Measurements from ENCODE around the gene KIAA0586. TPM values are rescaled to one million over a fixed set of nuclear protein-coding genes. Genes with fewer than 3 reads are reported as not detected.

Gene KIAA0586
- total RNA-seq, 1 donor from 2014 or later: 21.0 TPM

DNA sequence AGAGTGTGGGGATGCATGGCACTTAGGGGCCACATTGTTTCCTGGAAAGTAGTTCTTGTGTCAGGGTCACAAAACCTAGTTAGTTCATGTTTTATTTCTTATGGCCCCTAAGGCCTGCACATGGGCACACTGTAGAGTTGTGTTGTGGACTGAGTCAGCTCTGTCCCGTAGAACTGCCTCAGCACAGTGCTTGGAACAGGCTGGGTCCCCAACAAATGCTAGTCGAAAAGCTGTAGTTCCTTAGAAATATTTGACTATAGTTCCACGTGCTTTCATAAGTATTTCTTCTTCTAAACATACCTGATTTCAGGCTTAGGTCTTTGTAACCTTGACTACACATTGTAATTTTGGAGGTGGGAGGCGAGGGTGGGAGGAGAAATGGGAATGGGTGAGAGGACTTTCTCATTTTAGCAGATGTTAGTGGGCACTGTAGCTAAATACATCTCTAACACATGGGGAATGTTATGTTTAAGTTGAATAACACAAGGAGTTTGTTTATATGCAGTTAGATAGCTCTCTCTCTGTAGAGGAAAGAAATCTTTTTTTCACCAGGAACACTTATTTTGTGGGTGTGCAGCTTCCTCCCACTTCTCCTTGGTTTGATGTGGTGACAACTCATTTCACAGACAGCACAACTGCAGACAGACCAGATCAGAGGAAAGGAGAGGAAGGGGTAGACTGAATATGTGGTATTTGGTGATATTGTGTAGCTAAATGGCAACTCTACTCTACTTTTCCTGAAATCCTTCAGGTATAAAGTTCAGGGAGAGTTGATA is 170.7 kb downstream of the KIAA0586 start:
- no peak for DNase-seq

DNA sequence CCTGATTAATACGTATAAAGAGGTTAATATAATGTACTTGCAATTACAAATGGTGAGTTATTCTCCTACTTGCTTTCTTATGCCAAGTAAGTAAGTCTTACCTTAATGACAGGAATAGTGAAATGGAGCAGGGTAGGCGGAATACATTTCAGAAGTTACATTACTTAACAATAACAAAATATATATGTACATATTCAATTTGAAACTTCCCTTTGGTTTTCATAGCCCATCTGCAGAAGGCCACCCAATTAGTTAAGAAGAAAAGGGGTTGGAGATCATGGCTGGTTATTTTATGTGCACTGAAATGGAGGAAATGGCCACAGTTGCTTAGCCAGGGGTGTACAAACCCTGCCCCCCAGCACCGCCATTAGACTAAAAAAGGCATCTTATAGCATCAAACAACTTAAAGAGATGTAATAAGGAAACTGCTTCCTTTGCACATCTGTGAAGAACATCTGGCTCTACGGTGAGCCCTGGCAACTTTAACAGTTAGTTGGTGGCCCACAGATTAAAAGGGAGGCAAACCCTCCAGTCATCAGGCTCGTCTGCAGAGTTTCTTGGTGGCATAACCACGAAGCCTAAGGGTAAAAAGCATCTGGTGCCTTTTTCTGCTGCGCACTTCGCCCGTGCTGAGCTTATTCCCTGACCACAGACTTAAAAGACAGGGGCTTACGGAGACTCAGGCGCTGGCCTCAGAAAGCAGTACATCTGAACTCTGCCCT is 171.4 kb downstream of the KIAA0586 start:
- no peak for DNase-seq

DNA sequence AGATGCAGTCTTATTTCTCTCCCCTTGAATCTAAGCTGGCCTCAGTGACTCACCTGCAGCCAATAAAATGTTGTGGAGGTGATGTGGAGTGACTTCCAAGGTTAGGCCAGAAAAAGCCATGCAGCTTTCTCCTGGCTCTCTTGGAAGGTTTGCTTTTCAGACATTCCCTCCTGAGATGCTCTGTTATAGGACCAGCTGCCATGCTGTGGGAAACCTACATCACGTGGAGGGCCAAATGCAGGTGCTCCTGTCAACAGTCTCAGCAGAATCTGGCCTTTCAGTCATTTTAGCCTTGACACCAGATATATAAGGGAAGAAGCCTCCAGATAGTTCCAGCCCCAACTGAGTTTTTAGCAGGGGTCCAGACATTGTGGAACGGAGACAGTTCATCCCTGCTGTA is 172.2 kb downstream of the KIAA0586 start:
- DNase-seq: no peak

Small RNA genes lying within 50 kb of the gene (small RNA-seq; reads per million reads assigned to genes)
- gene HSBP1P1 (ENCODE audit: low replicate concordance) (not detected), gene RF00019 (ENCODE audit: low replicate concordance) (not detected)

Other genes with a start within 250 kb of the KIAA0586 start
- 65.6 TPM for gene ACTR10, start 227.6 kb upstream of the KIAA0586 start, total RNA-seq
- gene PSMA3, start 182.9 kb upstream of the KIAA0586 start, total RNA-seq: 54.5 TPM
- gene ARID4A, start 129.2 kb upstream of the KIAA0586 start, total RNA-seq: 31.6 TPM
- gene TOMM20L, start 31.8 kb upstream of the KIAA0586 start, total RNA-seq: not detected
- gene TIMM9, start 188 bp upstream of the KIAA0586 start, total RNA-seq: 34.7 TPM
- 24.3 TPM for gene DACT1, start 210.2 kb downstream of the KIAA0586 start, total RNA-seq

Measured in skin of body (tissue), 3 donors.